Stimulated activated CD4-positive, alpha-beta T cell treated with anti-CD3 and anti-CD28 coated beads, Interleukin-15, amount 100 ng/mL, for 24 hours (primary cell): ENCODE results near the gene FAM174B.

Experiments used
- DNase-seq: peaks from one replicate; pipeline ENCODE4 v3.0.0-alpha.2; 2020

The FAM174B gene

GRCh38 chr15:92664178-92664900 lies 8.8 kb upstream of the FAM174B start:
- no peak for DNase-seq

DNA sequence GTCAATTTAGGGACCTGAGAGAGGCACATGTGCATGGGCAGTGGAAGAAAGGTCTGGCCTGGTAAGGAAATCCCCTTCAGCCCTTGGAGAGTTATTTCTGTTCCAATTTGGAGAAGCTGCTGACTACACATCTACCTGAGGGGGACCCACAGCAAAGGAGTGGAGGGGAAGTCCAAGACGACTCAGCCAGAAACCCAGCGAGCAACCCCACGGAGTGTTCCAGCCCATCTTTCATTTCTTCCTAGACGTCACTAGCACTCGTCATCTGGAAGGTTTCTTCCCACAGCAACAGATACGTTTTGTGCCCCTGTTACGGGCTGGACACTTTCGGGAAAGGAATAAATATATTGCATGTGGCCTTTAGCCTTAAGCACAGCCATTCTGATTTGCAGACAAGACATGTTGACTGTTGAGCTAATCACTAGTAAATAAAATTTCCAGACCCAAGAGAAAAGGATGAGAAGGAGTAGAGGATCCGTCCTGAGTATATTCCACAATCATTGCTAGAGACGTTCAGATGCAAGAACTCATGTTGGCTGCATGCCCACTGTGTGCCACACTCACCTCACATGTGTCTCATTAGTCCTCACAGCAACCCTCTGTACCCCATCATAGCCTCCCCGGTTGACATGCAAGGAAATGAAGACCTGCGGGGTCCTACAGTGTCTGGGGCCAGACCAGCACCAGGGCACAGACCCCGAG lies 7.8 kb upstream of the FAM174B start:
- peak; percentile 61 for DNase-seq

DNA sequence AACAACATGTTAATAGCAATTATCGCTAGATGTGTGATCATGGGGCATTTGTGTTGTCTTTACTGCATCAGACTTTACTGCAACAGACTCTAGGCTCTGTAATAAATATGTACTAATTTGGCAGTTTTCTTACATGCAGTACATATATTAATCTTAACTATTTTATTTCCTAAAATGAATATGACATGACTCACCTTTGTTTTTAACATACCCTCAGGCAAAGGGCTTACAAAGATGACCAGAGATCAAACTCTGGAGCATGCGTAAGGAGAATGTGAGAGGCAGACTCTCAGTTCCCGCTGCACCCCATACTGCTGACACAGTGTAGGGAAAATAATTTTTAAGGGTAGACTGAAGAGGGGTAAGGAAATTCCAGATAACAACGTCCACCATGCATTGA lies 7.2 kb upstream of the FAM174B start:
- no peak for DNase-seq

GRCh38 chr15:92661956-92662355 lies 6.4 kb upstream of the FAM174B start:
- DNase-seq, result no peak

GRCh38 chr15:92661069-92661468 lies 5.5 kb upstream of the FAM174B start:
- no peak for DNase-seq

DNA sequence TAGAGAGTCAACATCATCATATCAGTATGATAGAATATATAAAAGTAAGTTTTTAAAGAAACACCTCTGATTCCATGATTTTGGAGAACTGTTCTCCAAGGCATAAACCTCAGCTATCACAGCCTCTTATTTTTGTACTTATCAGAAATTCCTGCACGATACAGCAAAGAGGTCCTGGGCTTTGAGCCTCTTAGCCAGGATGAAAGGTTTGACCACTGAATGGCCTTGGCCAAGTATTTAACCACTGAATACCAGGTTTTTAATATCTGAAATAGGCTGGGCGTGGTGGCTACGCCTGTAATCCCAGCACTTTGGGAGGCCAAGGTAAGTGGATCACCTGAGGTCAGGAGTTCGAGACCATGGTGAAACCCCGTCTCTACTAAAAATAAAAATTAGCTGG lies 1.9 kb upstream of the FAM174B start:
- DNase-seq, result no peak

GRCh38 chr15:92656089-92656488 lies 514 bp upstream of the FAM174B start:
- DNase-seq, result no peak

DNA sequence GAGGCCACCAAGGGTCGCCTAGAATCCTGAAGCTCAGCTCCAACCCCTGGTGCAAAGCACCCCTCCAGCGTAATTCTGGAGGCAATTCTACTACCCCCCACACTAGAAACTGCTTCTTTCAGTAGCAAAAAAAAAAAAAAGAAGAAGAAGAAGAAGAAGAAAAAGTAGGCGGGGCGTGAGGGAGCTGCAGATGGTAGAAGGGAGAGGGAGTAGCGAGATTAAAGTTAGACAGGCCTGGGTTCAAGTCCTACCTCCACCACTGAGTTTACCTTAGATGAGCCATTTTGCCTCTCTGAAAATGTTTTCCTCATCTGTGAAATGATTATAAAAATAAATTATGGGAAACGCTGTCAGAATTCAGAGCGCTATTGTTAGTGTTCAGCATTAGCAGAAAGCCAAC lies 913 bp downstream of the FAM174B start:
- DNase-seq, result no peak

- DNase-seq, result no peak
Measured at GRCh38 chr15:92653836-92654539, 1.6 kb downstream of the FAM174B start.

DNA sequence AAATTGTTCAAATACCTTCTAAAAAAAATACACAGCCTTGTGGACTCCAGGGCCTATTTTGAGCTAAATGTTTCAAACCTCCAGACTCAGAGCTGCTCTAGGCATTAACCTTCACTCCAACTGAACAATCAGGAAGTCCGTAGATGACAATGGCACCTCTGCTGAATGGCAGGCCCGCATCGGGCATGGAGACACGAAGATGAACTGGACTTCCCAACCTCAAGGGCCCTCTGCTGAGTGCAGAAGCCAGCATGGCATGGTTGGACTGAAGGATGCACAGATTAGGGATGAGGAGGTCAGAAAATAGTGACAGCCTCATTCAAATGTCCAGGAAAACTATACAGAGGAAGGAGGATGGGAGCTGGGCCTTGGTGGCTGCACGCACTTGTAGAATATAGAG lies 2.2 kb downstream of the FAM174B start:
- no peak for DNase-seq

- DNase-seq, result no peak
Measured at GRCh38 chr15:92652576-92652966, 3.0 kb downstream of the FAM174B start.

- DNase-seq, result no peak
Measured at GRCh38 chr15:92651877-92652575, 3.5 kb downstream of the FAM174B start.

DNA sequence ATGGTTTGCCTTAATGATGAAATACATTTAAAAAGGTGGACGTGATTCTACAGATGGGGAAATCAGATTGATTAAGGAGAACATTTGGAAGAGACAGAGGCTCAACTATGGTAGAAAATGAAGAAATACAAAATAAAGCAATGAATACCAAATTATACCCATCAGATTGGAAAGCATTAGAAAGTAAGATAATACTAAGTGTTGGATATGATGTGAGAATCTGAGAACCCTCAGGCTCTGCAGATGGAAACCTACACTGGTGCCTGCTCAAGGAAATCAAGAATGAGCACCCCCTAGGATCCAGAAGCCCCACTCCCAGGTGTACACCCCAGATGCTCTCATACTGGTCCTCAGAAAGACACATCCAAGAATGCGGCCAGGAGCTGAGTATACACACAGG lies 4.6 kb downstream of the FAM174B start:
- no peak for DNase-seq

DNA sequence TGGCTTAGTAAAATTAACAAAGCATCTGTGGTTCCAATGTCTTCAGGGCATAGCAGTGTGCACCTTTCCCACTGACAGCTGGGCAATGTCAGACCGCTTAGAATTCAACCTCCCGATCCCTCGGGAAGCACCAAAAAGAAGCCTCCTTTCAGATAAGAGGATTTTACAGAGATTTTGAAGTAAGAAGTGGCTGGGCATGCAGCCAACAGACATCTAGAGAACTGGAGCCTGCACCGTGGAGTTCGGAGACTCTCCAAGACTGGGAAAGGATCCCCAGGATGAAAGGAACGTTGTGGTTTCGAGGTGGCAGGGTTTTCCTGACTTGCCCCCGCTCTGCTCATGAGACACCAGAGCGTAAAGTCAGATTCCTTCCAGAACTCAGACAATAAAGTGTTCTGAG lies 5.3 kb downstream of the FAM174B start:
- no peak for DNase-seq

GRCh38 chr15:92648190-92648875 lies 7.2 kb downstream of the FAM174B start:
- DNase-seq, result no peak

- no peak for DNase-seq
Measured at GRCh38 chr15:92647467-92648163, 8.0 kb downstream of the FAM174B start.

GRCh38 chr15:92646216-92646615 lies 9.4 kb downstream of the FAM174B start:
- DNase-seq, result no peak

DNA sequence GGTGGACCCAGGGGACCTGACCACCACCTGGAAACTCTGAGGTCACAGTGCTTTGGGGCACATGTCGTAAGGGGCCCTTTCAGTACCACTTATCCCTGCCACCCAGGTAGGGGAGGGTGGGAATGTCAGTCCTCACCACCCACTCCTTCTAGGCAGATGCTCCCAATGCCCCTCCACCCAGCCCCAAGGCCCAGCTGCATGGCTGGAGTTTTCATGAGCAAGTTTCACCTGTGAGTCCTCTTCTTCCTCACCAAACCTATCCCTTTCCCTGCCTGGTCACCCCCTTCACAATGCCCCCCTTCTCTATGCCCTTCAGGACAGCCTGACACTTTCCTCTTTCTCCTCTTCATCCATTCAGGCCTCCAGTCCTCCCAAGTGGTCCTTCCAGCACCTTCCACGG lies 9.8 kb downstream of the FAM174B start:
- no peak for DNase-seq

DNA sequence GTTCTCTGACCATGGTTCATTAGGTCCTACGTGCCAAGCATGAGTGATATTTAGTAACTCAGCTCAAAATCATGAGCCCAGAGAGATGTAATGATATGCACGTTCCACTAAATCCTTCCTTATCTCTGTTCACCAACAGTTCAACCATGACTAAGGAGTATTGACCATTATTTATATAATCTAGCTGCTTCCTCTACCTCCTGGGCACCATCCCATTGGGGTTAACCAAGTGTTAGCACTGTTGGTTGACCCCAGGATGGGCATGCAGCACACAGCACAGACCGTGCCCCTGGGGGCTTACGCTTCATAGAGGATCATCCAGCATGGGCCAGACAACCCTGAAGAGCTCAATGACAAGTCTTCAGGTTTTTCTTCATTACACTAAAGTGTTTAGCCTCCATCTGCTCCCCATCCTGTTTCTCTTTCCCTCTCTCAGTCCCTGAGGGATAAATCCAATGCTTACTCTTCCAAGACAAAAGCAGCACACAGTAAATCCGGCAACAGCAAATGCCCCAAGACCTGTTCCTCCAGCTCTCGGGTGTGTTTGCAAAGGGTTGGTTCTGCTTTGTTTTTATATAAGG lies 10.4 kb downstream of the FAM174B start:
- DNase-seq, result no peak

GRCh38 chr15:92643849-92644815 lies 11.4 kb downstream of the FAM174B start:
- DNase-seq, result no peak
